Left lung (tissue), 10 donors: ENCODE measurements around the gene GSK3B. TPM values are rescaled to one million over a fixed set of nuclear protein-coding genes. Genes with fewer than 3 reads are reported as not detected.

Experiments
- ATAC-seq: fragments of 200-7000 bp; cut with Tn5 transposase; one replicate; pipeline ENCODE4 v1.9.1; 2020; ENCODE audit warnings: moderate library complexity
- DNase-seq, 4 donors: peaks; one replicate each; pipeline ENCODE4 v3.0.0-alpha.2; 2013 to 2020
- H3K27ac ChIP-seq, 2 donors: fragments of 200-600 bp; sonication (generic) in 1 of 2; one replicate each; pipeline versions ENCODE4 v1.5.0 to v1.8.0; 2020 to 2021
- H3K27me3 ChIP-seq, 2 donors: fragments of 200-600 bp; sonication (generic) in 1 of 2; one replicate each; pipeline versions ENCODE4 v1.5.0 to v1.8.0; 2020 to 2021
- H3K36me3 ChIP-seq, 2 donors: fragments of 200-600 bp; sonication (generic) in 1 of 2; one replicate each; pipeline versions ENCODE4 v1.5.0 to v1.8.0; 2020 to 2021
- H3K4me1 ChIP-seq, 2 donors: fragments of 200-600 bp; one replicate each; pipeline ENCODE4 v1.8.0; 2021
- H3K4me3 ChIP-seq, 2 donors: fragments of 200-600 bp; sonication (generic) in 1 of 2; one replicate each; pipeline versions ENCODE4 v1.5.0 to v1.8.0; 2020 to 2021; ENCODE audit warnings: mild to moderate bottlenecking in 1 of 2
- H3K9me3 ChIP-seq, 2 donors: fragments of 200-600 bp; sonication (generic) in 1 of 2; one replicate each; pipeline versions ENCODE4 v1.5.0 to v1.8.0; 2020 to 2021
- intact Hi-C, 2 donors: fragments of 100-400 bp; cut with DNase I; formaldehyde crosslinking; loops; one replicate each; pipeline versions ENCODE4 v1.11.2 to v1.14.2; 2022
- polyA plus RNA-seq, 6 donors: library from polyadenylated mRNA; unstranded; fragments of 120-200 nt; gene quantifications; one replicate each; pipeline ENCODE4 v1.2.1, GENCODE V29; 2013; ENCODE audit not compliant: insufficient read length in 6 of 6
- total RNA-seq, 2 donors: library from RNA; stranded (reverse); fragmentation: NEBNext Ultra II Directional; extraction: Animal tissue kit (Norgen Biotek cat#: 25700); gene quantifications; one replicate each; pipeline ENCODE4 v1.2.1, GENCODE V29; 2021
- TF ChIP-seq, protein P1 (sequence below), 2 donors: fragments of 200-600 bp; sonication (generic) in 1 of 2; IDR thresholded peaks; one replicate each; pipeline versions ENCODE4 v1.5.0 to v1.8.0; 2021; ENCODE audit warnings: antibody characterized with exemption in 2 of 2
- donor health status: DM: no; HTN: yes; CAD: no.
- donor health status: DM: no; HTN: no; CAD: no.

The GSK3B gene
- total and polyA plus RNA-seq, 8 donors, result 39.2 to 53.0 (median 42.4) TPM

DNA sequence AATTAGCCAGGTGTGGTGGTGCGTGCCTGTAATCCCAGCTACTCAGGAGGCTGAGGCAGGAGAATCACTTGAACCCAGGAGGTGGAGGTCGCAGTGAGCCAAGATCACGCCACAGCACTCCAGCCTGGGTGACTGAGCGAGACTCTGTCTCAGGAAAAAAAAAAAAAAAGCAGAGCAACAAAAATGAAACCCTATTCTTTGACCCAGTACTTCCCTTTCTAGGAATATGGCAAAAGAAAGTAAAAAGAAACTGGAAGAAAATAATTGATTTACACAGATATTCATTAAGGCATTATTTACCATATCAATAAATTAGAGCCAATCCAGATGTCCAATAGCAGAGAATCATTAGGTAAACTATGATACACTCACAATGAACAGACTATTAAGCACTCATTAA lies 67.0 kb downstream of the GSK3B start:
- ATAC-seq, result no peak
- intact Hi-C loops, result no loop called here
- no peaks in the 10 kb centered on the region for H3K27me3 ChIP-seq
- no peaks in the 10 kb centered on the region for H3K36me3 ChIP-seq
- H3K4me1 ChIP-seq, result peaks cover 0 to 15% of the 10 kb centered on the region in 2 donors
- no peak overlapping the region for H3K4me3 ChIP-seq
- H3K27ac ChIP-seq, result no peak overlapping the region
- H3K9me3 ChIP-seq, result no peaks in the 10 kb centered on the region
- DNase-seq, result no peak
- TF ChIP-seq, protein P1, sequence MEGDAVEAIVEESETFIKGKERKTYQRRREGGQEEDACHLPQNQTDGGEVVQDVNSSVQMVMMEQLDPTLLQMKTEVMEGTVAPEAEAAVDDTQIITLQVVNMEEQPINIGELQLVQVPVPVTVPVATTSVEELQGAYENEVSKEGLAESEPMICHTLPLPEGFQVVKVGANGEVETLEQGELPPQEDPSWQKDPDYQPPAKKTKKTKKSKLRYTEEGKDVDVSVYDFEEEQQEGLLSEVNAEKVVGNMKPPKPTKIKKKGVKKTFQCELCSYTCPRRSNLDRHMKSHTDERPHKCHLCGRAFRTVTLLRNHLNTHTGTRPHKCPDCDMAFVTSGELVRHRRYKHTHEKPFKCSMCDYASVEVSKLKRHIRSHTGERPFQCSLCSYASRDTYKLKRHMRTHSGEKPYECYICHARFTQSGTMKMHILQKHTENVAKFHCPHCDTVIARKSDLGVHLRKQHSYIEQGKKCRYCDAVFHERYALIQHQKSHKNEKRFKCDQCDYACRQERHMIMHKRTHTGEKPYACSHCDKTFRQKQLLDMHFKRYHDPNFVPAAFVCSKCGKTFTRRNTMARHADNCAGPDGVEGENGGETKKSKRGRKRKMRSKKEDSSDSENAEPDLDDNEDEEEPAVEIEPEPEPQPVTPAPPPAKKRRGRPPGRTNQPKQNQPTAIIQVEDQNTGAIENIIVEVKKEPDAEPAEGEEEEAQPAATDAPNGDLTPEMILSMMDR (IDR thresholded peaks at IDR 0.05), result no peak

DNA sequence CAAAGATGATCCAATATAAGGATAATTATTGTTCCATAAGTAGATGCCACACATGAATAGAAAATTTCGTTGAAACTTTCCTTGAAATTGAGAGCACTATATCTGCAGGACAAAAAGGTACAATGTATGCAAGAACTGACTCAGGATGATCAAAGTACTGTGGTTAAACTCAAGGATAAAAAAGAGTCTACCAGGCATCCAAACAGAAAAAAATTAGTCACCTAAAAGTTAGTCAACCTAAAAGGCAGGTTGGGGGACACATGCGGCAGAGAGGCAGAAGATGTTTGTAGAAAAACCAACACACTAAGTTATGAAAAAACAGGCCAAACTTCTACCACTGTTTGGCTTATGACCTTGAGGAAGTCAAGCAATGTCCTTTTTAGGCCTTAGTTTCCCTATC lies 68.7 kb downstream of the GSK3B start:
- TF ChIP-seq, protein P1 (IDR thresholded peaks at IDR 0.05), result no peak
- intact Hi-C loops, result no loop called here
- DNase-seq (no peak), ATAC-seq (no peak)
- Histone ChIP-seq H3K27ac (no peak overlapping the region), H3K4me3 (no peak overlapping the region), H3K27me3 (no peaks in the 10 kb centered on the region), H3K36me3 (no peaks in the 10 kb centered on the region), H3K9me3 (no peaks in the 10 kb centered on the region), H3K4me1 (peaks cover 0 to 29% of the 10 kb centered on the region in 2 donors)

DNA sequence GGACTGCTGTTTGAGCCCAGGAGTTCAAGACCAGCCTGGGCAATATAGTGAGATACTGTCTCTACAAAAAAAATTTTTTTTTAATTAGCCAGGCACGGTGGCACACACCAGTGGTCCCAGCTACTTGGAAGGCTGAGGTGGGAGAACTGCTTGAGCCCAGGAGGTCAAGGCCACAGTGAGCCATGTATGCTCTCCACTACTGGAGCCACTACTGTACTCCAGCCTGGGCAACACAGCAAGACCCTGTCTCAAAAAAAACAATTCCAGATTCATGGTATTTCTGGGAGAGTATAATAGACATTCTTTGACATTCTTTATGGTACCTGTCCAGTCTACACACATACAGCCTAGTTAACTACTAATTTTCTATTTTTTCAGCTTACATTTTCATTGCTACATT lies 70.1 kb downstream of the GSK3B start:
- ATAC-seq, result no peak
- intact Hi-C loops, result no loop called here
- TF ChIP-seq, protein P1 (IDR thresholded peaks at IDR 0.05), result no peak

DNA sequence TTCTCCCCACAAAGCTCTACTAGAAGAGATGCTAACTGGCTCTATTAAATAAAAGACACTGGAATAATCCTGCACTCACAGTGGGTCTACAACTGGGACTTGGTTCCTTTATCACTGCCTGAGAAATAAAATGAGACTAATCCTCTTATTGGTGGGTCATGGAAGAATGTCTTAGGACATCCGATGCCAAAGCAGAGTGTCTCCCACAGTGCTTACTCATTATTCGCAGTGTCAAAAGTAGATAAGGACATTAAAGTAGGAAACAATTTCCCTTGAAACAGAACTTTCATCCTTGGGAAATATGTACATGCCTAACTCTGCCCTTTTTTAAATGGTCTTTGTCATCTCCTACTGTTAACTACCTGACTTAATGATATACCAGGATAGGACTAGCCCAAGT lies 71.5 kb downstream of the GSK3B start:
- no peak overlapping the region for H3K27ac ChIP-seq

More for the DNA sequence above, 70.1 kb downstream of the GSK3B start:
- Histone ChIP-seq H3K4me1 (peaks cover 0 to 33% of the 10 kb centered on the region in 2 donors), H3K9me3 (no peaks in the 10 kb centered on the region), H3K27ac (no peak overlapping the region), H3K36me3 (no peaks in the 10 kb centered on the region), H3K4me3 (no peak overlapping the region), H3K27me3 (no peaks in the 10 kb centered on the region)
- no peak for DNase-seq

DNA sequence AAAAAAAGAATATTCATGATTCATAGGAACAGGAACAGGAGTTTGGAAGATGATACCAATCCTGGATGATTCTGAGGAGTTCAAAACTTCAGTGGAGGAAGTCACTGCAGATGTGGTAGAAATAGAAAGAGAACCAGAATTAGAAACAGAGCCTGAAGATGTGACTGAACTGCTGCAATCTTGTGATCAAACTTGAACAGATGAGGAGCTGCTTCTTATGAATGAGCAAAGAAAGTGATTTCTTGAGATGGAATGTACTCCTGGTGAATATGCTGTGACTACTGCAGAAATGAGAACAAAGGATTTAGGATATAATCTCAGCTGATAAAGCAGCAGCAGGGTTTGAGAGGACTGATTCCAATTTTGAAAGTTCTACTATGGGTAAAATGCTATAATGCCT lies 72.7 kb downstream of the GSK3B start:
- DNase-seq (no peak), ATAC-seq (no peak)
- Histone ChIP-seq H3K4me1 (peaks cover 0 to 42% of the 10 kb centered on the region in 2 donors), H3K9me3 (no peaks in the 10 kb centered on the region), H3K36me3 (no peaks in the 10 kb centered on the region), H3K4me3 (no peak overlapping the region), H3K27ac (no peak overlapping the region), H3K27me3 (no peaks in the 10 kb centered on the region)
- intact Hi-C loops, result no loop called here
- TF ChIP-seq, protein P1 (IDR thresholded peaks at IDR 0.05), result no peak

More for the DNA sequence above, 71.5 kb downstream of the GSK3B start:
- ATAC-seq, result no peak
- intact Hi-C loops, result no loop called here
- Histone ChIP-seq H3K36me3 (no peaks in the 10 kb centered on the region), H3K9me3 (no peaks in the 10 kb centered on the region), H3K4me1 (peaks cover 0 to 36% of the 10 kb centered on the region in 2 donors), H3K4me3 (no peak overlapping the region), H3K27me3 (no peaks in the 10 kb centered on the region)
- TF ChIP-seq, protein P1 (IDR thresholded peaks at IDR 0.05), result no peak
- no peak for DNase-seq
